GM23338 (cell line): ENCODE data around the gene NUDT6. TPM values are rescaled to one million over a fixed set of nuclear protein-coding genes. Genes with fewer than 3 reads are reported as not detected.

Experiments
- ATAC-seq: fragments of 200-7000 bp; cut with Tn5 transposase; 3 replicates; pipeline ENCODE4 v1.9.1; 2020
- DNase-seq: peaks from one replicate; pipeline ENCODE4 v3.0.0-alpha.2; 2015; ENCODE audit warnings: low spot score
- H2AFZ ChIP-seq: fragments of 200-600 bp; sonication (generic); 2 replicates; pipeline ENCODE4 v1.8.0; 2016; ENCODE audit warnings: antibody characterized with exemption, mild to moderate bottlenecking, moderate library complexity
- H3F3A ChIP-seq: fragments of 200-600 bp; sonication (generic); replicated peaks from 2 replicates; pipeline ENCODE4 v1.8.0; 2017; ENCODE audit warnings: antibody characterized with exemption, mixed run types, low read depth
- H3K27ac ChIP-seq: fragments of 200-600 bp; sonication (generic); 2 replicates; pipeline ENCODE4 v1.6.1; 2016; ENCODE audit warnings: low read depth
- H3K27me3 ChIP-seq: fragments of 200-600 bp; sonication (generic); 2 replicates; pipeline ENCODE4 v1.8.0; 2016; ENCODE audit warnings: mild to moderate bottlenecking, mixed run types, moderate library complexity; ENCODE audit not compliant: insufficient read depth
- H3K36me3 ChIP-seq: fragments of 200-600 bp; sonication (generic); 2 replicates; pipeline ENCODE4 v1.8.0; 2016; ENCODE audit warnings: mild to moderate bottlenecking; ENCODE audit not compliant: insufficient read depth
- H3K4me1 ChIP-seq: fragments of 200-600 bp; sonication (generic); 2 replicates; pipeline ENCODE4 v1.8.0; 2016; ENCODE audit warnings: mild to moderate bottlenecking, moderate library complexity; ENCODE audit not compliant: insufficient read depth
- H3K4me2 ChIP-seq: fragments of 200-600 bp; sonication (generic); 2 replicates; pipeline ENCODE4 v1.7.1; 2017; ENCODE audit warnings: mixed run types
- H3K4me3 ChIP-seq: fragments of 200-600 bp; sonication (generic); 2 replicates; pipeline ENCODE4 v1.6.1; 2016; ENCODE audit warnings: mixed run types
- H3K79me2 ChIP-seq: fragments of 200-600 bp; sonication (generic); replicated peaks from 2 replicates; pipeline ENCODE4 v1.8.0; 2017; ENCODE audit warnings: mild to moderate bottlenecking; ENCODE audit not compliant: insufficient read depth
- H3K9me2 ChIP-seq: fragments of 200-600 bp; sonication (generic); 2 replicates; pipeline ENCODE4 v1.8.0; 2017; ENCODE audit not compliant: insufficient read depth
- H4K20me1 ChIP-seq: fragments of 200-600 bp; sonication (generic); replicated peaks from 2 replicates; pipeline ENCODE4 v1.8.0; 2017; ENCODE audit warnings: mild to moderate bottlenecking; ENCODE audit not compliant: insufficient read depth
- H3K27ac Mint-ChIP-seq: 2 replicates; pipeline ENCODE4 v1.8.0; 2020; ENCODE audit warnings: inconsistent platforms, mild to moderate bottlenecking, moderate library complexity, mixed read lengths
- H3K27me3 Mint-ChIP-seq: 3 replicates; pipeline ENCODE4 v1.8.0; 2022; ENCODE audit warnings: low read depth, mild to moderate bottlenecking, moderate library complexity, mixed read lengths, inconsistent platforms; ENCODE audit not compliant: insufficient read depth, poor library complexity
- H3K36me3 Mint-ChIP-seq: 3 replicates; pipeline ENCODE4 v1.8.0; 2021; ENCODE audit warnings: low read depth, mild to moderate bottlenecking, inconsistent platforms, moderate library complexity, mixed read lengths
- H3K4me1 Mint-ChIP-seq: 3 replicates; pipeline ENCODE4 v1.8.0; 2020; ENCODE audit warnings: mild to moderate bottlenecking, inconsistent platforms, mixed read lengths
- H3K4me3 Mint-ChIP-seq: 3 replicates; pipeline ENCODE4 v1.8.0; 2021; ENCODE audit warnings: moderate library complexity, mild to moderate bottlenecking, inconsistent platforms, mixed read lengths
- H3K9me3 Mint-ChIP-seq: 3 replicates; pipeline ENCODE4 v1.8.0; 2020; ENCODE audit warnings: moderate library complexity, mild to moderate bottlenecking, inconsistent platforms, mixed read lengths
- CTCF ChIP-seq, 2 experiments: fragments of 200-600 bp in 1 of 2; sonication (generic) in 1 of 2; conservative IDR thresholded peaks; 2 replicates each; pipeline versions ENCODE4 v1.5.1 to v1.6.1; 2016 to 2017; ENCODE audit warnings: antibody characterized with exemption in 2 of 2, low read depth in 2 of 2, mild to moderate bottlenecking in 2 of 2, moderate library complexity in 1 of 2
- EZH2 ChIP-seq: fragments of 200-600 bp; sonication (generic); IDR thresholded peaks from one replicate; pipeline ENCODE4 v1.8.0; 2017; ENCODE audit warnings: antibody characterized with exemption, mild to moderate bottlenecking, low read depth; ENCODE audit not compliant: unreplicated experiment
- NANOG ChIP-seq: IDR thresholded peaks from 2 replicates; pipeline ENCODE4 v1.6.1; 2016; ENCODE audit warnings: antibody characterized with exemption, borderline replicate concordance
- POLR2AphosphoS5 ChIP-seq: IDR thresholded peaks from 2 replicates; pipeline ENCODE4 v1.6.1; 2016; ENCODE audit warnings: antibody characterized with exemption, low read depth
- REST ChIP-seq: IDR thresholded peaks from one replicate; pipeline ENCODE4 v1.6.1; 2018; ENCODE audit warnings: antibody characterized with exemption; ENCODE audit not compliant: unreplicated experiment
- STAT1 ChIP-seq: IDR thresholded peaks from one replicate; pipeline ENCODE4 v1.6.1; 2016; ENCODE audit warnings: antibody characterized with exemption; ENCODE audit not compliant: unreplicated experiment
- ZNF114 ChIP-seq: fragments of 250-450 bp; sonication (Bioruptor Pico); IDR thresholded peaks from 2 replicates; pipeline ENCODE4 v1.5.0; 2020; ENCODE audit warnings: mild to moderate bottlenecking, moderate library complexity
- ZNF462 ChIP-seq: fragments of 250-450 bp; sonication (Bioruptor Pico); IDR thresholded peaks from 2 replicates; pipeline ENCODE4 v1.5.0; 2020; ENCODE audit warnings: mild to moderate bottlenecking, moderate library complexity
- polyA plus RNA-seq: library from polyadenylated mRNA; unstranded; fragments of >200 nt; fragmentation: Nextera tagmentation; extraction: Ambion mirVana; gene quantifications from 2 replicates; pipeline ENCODE4 v1.2.1, GENCODE V29; 2016
- total RNA-seq: library from RNA; depleted of rRNA; stranded (reverse); fragments of >200 nt; shearing (Covaris generic); gene quantifications from 2 replicates; pipeline ENCODE4 v1.2.3, GENCODE V29; 2014

Gene NUDT6
- total and polyA plus RNA-seq, 2 experiments from 2014 or later: 4.9 to 9.1 TPM

GRCh38 chr4:122912810-122913575 lies 9.4 kb downstream of the NUDT6 start (continued):
- TF ChIP-seq ZNF462 (CRISPR knock-in tag): no peak
- TF ChIP-seq NANOG: no peak
- TF ChIP-seq ZNF114: no peak
- no peak for TF ChIP-seq CTCF (conservative IDR thresholded peaks at IDR 0.05; ENCODE audit: low read depth in 2 of 2)

GRCh38 chr4:122911588-122911987 lies 10.8 kb downstream of the NUDT6 start:
- Mint-ChIP-seq H3K4me3 (no peak overlapping the region), H3K4me1 (peaks cover 2% of the 10 kb centered on the region; the same call in 2 of the 3 replicates), H3K36me3 (no peaks in the 10 kb centered on the region), H3K9me3 (no peaks in the 10 kb centered on the region), H3K27me3 (peaks cover 2% of the 10 kb centered on the region), H3K27ac (no peak overlapping the region)
- Histone ChIP-seq H3K79me2 (no peaks in the 10 kb centered on the region), H3K27ac (no peak overlapping the region), H3K4me3 (no peak overlapping the region), H3K27me3 (no peaks in the 10 kb centered on the region), H2AFZ (no peak overlapping the region), H3K4me2 (no peak overlapping the region), H4K20me1 (no peaks in the 10 kb centered on the region), H3K9me2 (no peaks in the 10 kb centered on the region), H3K4me1 (peaks cover 5% of the 10 kb centered on the region), H3F3A (no peaks in the 10 kb centered on the region), H3K36me3 (no peaks in the 10 kb centered on the region)
- DNase-seq (no peak), ATAC-seq (no peak)
- TF ChIP-seq POLR2AphosphoS5 (no peak), EZH2 (no peak), ZNF114 (no peak), REST (no peak), STAT1 (no peak)
